Esophagus (tissue), 2 donors: Measurements from ENCODE around the gene EML4. TPM values are rescaled to one million over a fixed set of nuclear protein-coding genes. Genes with fewer than 3 reads are reported as not detected.

Experiments used
- polyA plus RNA-seq, 2 donors: library from polyadenylated mRNA; stranded (reverse); fragments of 200-250 nt; gene quantifications; one replicate each; pipeline ENCODE4 v1.2.3, GENCODE V29; 2013
- donor health status: healthy with polysubstance abuse.
- donor health status: Bipolar disorder and iron deficiency.

The EML4 gene
- polyA plus RNA-seq, 2 donors, result 8.7 to 9.6 TPM

Other genes starting within 250 kb of the EML4 start
- 1 to 10 TPM; 3.7 to 6.2 TPM for gene PKDCC, start 121.3 kb upstream of the EML4 start, polyA plus RNA-seq
- 10 to 100 TPM; 30.1 to 60.2 TPM for gene COX7A2L, start 191.9 kb downstream of the EML4 start, polyA plus RNA-seq